ENCODE results near the gene OR4E2. TPM values are rescaled to one million over a fixed set of nuclear protein-coding genes. Genes with fewer than 3 reads are reported as not detected.
"Not testable (repeated sequence)": the region's sequence is repeated elsewhere in the genome, so short reads cannot be mapped to it uniquely, and the experiment has no call there.

OR4E2 gene
- total RNA-seq, 1 donor from 2014 or later, result not detected

DNA sequence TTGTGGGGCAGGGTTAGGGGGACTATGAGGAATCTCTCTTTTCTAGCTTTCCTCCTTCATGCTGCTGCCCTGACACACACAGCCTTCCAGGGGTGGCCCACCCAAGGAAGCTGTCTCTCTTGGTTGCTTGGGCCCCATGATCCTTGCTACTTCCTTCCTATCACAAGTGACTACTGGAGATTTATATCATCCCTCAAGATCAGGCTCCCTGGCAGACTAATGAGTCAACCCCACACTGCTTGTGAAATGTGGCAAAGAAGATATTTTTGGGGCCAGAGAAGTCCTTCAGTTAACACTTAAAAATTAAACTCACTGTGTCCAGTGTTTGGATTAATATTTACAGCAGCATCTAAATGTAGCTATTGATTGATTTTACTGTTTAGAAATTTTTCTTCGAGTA is 18.5 kb downstream of the OR4E2 start:
- intact Hi-C loops (cut with DNase I), result no loop called here
- no peaks in the 10 kb centered on the region for H3K27me3 ChIP-seq
- no peaks in the 10 kb centered on the region for H3K9me3 ChIP-seq
- H3K4me3 ChIP-seq, result no peak overlapping the region
- H3K36me3 ChIP-seq, result no peaks in the 10 kb centered on the region
- no peaks in the 10 kb centered on the region for H3K4me1 ChIP-seq
- DNase-seq (no peak), ATAC-seq (no peak)
- no peak for TF ChIP-seq CTCF (IDR thresholded peaks at IDR 0.05)
- no peak overlapping the region for H3K27ac ChIP-seq

GRCh38 chr14:21673718-21674117 is 20.1 kb downstream of the OR4E2 start, which contains the start of gene OR4E1:
Gene OR4E1, minus strand, starts transcription at chr14:21673818. Its CDS starts 2,883 bp downstream, at chr14:21670935.
- no peaks in the 10 kb centered on the region for H3K4me1 ChIP-seq
- H3K36me3 ChIP-seq, result no peaks in the 10 kb centered on the region
- no peak for TF ChIP-seq CTCF (IDR thresholded peaks at IDR 0.05)
- no peaks in the 10 kb centered on the region for H3K9me3 ChIP-seq
- ATAC-seq (no peak), DNase-seq (no peak)
- H3K27ac ChIP-seq, result no peak within 1 kb of the TSS
- H3K27me3 ChIP-seq, result no peaks in the 10 kb centered on the region
- no peak within 1 kb of the TSS for H3K4me3 ChIP-seq
- intact Hi-C loops (cut with DNase I), result no loop called here

- Histone ChIP-seq H3K9me3 (no peaks in the 10 kb centered on the region), H3K27ac (no peak overlapping the region), H3K4me1 (no peaks in the 10 kb centered on the region), H3K4me3 (no peak overlapping the region), H3K36me3 (no peaks in the 10 kb centered on the region), H3K27me3 (no peaks in the 10 kb centered on the region)
- intact Hi-C loops (cut with DNase I), result no loop called here
- TF ChIP-seq CTCF (IDR thresholded peaks at IDR 0.05), result no peak
- DNase-seq (no peak), ATAC-seq (no peak)
Observed at GRCh38 chr14:21675566-21675965, 21.9 kb downstream of the OR4E2 start.

- H3K4me1 ChIP-seq, result no peaks in the 10 kb centered on the region
- intact Hi-C loops (cut with DNase I), result no loop called here
- no peaks in the 10 kb centered on the region for H3K36me3 ChIP-seq
- no peak overlapping the region for H3K27ac ChIP-seq
- DNase-seq (no peak), ATAC-seq (no peak)
- no peak overlapping the region for H3K4me3 ChIP-seq
- no peak for TF ChIP-seq CTCF (IDR thresholded peaks at IDR 0.05)
- H3K27me3 ChIP-seq, result no peaks in the 10 kb centered on the region
- no peaks in the 10 kb centered on the region for H3K9me3 ChIP-seq
Observed at GRCh38 chr14:21680072-21680471, 26.4 kb downstream of the OR4E2 start.

GRCh38 chr14:21686468-21686867 is 32.8 kb downstream of the OR4E2 start:
- H3K27me3 ChIP-seq, result no peaks in the 10 kb centered on the region
- no peak overlapping the region for H3K4me3 ChIP-seq
- no peak for TF ChIP-seq CTCF (IDR thresholded peaks at IDR 0.05)
- no peaks in the 10 kb centered on the region for H3K9me3 ChIP-seq
- no peak overlapping the region for H3K27ac ChIP-seq
- DNase-seq (no peak), ATAC-seq (no peak)
- H3K4me1 ChIP-seq, result no peaks in the 10 kb centered on the region
- intact Hi-C loops (cut with DNase I), result no loop called here
- H3K36me3 ChIP-seq, result no peaks in the 10 kb centered on the region

DNA sequence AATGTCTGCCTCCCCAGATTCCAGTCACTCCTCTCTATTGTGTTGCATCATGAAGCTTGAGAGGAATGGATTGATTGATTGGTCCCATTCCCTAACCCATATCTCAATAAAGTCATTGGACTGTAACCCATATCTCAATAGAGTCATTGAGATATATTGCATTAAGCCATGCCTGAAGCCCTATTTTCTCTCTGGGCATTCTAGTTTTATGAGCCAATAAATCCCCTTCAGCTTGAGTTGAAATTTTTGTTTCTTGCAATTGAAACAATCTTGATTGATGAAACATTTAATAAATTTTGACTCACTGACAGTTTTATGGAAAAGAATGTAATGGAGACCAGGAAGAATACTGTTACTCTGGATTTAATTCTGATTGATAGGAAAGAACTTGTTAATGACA is 40.8 kb downstream of the OR4E2 start:
- Histone ChIP-seq H3K4me3 (no peak overlapping the region), H3K9me3 (no peaks in the 10 kb centered on the region), H3K4me1 (no peaks in the 10 kb centered on the region), H3K27ac (no peak overlapping the region), H3K27me3 (no peaks in the 10 kb centered on the region), H3K36me3 (no peaks in the 10 kb centered on the region)
- TF ChIP-seq CTCF (IDR thresholded peaks at IDR 0.05), result no peak
- DNase-seq (no peak), ATAC-seq (no peak)
- intact Hi-C loops (cut with DNase I), result no loop called here

GRCh38 chr14:21697662-21698061 is 44.0 kb downstream of the OR4E2 start:
- ATAC-seq; H3K36me3 ChIP-seq; H3K9me3 ChIP-seq; H3K4me3 ChIP-seq; H3K4me1 ChIP-seq; DNase-seq; H3K27me3 ChIP-seq; H3K27ac ChIP-seq; intact Hi-C loops (cut with DNase I): not testable (repeated sequence)

GRCh38 chr14:21698538-21698937 is 44.9 kb downstream of the OR4E2 start:
- H3K4me3 ChIP-seq; H3K9me3 ChIP-seq; H3K4me1 ChIP-seq; DNase-seq; H3K27ac ChIP-seq; ATAC-seq; H3K27me3 ChIP-seq; intact Hi-C loops (cut with DNase I); H3K36me3 ChIP-seq: not testable (repeated sequence)
